GM19035 (cell line): ENCODE measurements around the gene ZDHHC7.
"Not testable (repeated sequence)": the region's sequence is repeated elsewhere in the genome, so short reads cannot be mapped to it uniquely, and the experiment has no call there.

Source experiments
- ATAC-seq: cut with Tn5 transposase; IDR thresholded peaks from one replicate; pipeline ENCODE4 v1.9.1; 2021; ENCODE audit not compliant: unreplicated experiment

ZDHHC7 gene

DNA sequence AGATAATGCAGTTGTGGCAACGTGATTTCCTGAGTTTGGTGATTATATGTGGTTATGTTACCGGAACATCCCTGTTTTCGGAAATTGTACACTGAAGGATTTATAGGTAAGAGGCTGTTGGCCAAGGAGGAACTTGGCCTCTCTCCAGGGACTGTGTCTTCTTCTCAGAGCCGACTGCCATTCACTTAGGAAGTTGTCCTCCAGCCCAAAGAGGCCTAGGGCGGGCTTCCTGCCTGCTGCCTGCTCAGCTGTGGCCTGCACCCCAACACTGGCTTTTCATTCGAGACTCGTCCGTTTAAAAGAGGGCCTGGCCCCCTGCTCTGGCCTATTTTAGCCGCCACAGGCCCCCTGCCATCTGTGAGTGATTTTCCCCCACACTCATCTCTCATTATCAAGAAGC lies 64.3 kb downstream of the ZDHHC7 start:
- ATAC-seq: no peak

DNA sequence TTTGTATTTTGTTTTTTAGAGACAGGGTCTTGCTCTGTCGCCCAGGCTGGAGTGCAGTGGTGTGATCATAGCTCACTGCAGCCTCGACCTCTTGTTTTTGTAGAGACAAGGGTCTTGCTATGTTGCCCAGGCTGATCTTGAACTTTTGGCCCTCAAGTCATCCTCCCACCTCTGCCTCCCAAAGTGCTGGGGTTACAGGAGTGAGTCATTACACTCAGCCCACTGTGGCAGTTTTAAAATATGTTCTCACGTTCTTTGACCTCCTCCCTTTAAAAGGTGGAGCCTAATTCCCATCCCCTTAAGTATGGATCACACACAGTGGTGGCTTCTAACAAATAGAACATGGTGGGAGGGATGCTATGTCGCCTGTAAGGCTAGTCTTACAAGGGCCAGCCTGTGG lies 67.7 kb downstream of the ZDHHC7 start:
- ATAC-seq: no peak

- no peak for ATAC-seq
Observed at GRCh38 chr16:84942786-84943185, 68.5 kb downstream of the ZDHHC7 start.

GRCh38 chr16:84941921-84942320 lies 69.4 kb downstream of the ZDHHC7 start:
- no peak for ATAC-seq

- ATAC-seq: no peak
Observed at GRCh38 chr16:84940670-84941551, 70.4 kb downstream of the ZDHHC7 start.

DNA sequence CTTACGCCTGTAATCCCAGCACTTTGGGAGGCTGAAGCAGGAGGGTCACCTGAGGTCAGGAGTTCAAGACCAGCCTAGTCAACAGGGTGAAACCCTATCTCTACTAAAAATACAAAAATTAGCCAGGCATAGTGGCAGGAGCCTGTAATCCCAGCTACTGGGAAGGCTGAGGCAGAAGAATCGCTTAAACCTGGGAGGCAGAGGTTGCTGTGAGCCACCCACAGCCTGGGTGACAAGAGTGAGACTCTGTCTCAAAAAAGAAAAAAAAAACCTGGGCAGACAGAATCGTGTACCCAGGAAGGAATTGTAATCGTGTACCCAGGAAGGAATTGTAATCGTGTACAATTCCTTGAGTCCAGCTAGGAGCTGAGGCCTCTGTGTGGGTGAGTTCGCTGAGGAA lies 72.7 kb downstream of the ZDHHC7 start:
- not testable (repeated sequence) for ATAC-seq

- ATAC-seq: no peak
Observed at GRCh38 chr16:84937196-84938005, 73.9 kb downstream of the ZDHHC7 start.

DNA sequence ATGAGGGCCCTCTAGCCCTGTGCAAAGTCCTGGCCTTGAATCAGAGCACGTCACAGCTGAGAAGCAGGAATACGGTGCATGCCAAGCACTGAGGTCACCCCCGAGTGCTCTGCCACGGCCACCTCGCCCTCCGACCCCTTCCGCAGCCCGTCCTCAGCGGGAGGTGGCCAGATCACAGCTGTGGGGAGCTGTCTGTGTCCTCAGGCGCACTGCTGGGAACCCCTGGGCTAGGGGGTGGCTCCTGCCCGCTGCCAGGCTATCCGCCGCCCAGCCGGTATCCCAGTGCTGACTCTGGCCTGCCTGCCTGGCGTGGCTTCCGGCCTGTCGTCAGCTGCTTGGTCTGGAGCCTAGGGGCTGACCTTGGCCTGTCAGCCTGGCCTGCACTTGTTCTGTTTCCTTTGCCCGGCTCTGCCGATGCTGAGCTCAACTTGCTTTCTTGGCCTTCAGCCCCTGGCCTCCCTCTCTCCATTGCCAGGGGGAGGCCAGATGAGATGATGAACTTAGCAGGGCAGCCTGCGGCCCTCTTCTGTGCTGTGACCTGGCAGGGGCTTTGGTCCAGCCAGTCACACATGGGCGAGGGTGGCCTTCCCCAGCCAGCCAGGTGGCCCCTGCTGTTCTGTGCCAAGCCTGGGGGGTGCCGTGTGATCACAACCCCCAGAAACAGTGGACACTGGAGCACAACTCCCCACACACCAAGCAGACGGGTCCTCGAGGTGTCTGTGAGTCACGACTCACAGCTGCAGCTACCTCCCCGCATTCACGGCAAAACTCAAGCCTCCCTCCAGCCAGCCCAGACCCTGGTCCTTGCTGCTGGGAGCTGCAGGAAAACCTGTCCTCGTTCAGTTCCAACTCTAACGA lies 77.3 kb downstream of the ZDHHC7 start:
- no peak for ATAC-seq

- no peak for ATAC-seq
Observed at GRCh38 chr16:84932681-84933080, 78.7 kb downstream of the ZDHHC7 start.

DNA sequence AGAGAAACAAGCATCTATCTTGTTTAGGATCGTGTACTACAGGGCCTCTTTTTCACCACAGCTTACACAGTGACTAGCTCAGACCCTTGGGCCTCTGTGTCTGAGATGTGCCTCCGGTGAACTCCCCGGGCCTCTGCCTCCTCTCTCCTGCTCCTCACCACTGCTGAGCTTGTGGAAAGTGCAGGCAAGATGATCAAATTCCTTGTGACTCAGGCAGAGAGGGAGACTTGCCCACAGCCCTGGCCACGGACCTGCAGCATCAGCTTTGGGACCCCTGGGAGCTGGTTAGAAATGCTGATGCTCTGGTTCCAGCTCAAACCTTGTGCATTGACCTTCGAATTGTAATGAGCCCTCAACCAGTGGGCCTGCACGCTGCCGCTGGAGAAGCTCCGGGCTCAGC lies 79.8 kb downstream of the ZDHHC7 start:
- ATAC-seq: no peak

GRCh38 chr16:84931107-84931494 lies 80.2 kb downstream of the ZDHHC7 start:
- ATAC-seq: no peak

- ATAC-seq: no peak
Observed at GRCh38 chr16:84930298-84931106, 80.8 kb downstream of the ZDHHC7 start.

DNA sequence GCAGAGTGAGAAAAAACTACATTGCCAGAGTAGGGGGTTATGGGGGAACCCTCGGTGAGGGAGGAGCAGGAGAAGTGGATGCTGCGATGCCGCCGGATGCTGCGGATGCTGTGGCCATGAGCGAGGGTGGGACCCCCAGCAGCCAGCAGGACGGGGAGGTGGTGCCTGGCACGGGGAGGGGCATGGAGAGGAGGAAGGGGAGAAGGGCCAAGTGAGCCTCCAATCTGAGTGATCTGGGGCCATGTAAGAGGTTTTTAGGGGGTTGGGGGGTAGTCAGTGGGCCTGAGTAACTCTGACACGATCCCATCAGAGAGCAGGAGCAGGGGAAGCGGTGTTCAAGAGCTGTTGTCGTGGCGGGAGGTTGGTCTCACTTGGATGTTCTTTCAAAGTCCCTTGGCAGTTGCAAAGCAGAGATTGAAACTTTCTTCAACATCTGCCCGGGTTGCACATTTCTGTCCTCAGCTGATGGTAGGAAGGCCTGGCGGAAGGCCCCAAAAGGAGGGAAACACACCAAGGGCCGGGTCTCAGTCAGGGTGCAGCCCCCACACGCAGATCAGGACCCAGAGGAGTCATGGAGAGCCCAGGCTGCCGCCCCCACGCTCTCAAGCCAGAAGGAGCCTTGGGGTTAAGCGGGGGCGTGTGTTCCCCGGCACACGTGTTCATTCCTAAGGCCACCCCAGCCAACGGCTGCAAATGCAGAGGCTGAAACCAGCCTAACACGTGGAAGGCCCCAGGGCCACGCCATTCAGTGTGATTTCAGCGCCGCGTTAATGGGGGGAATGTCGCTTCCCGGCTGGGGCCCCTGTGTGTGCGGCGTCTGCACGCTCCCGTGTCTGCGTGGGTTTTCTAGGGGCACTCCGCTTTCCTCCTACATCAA lies 81.7 kb downstream of the ZDHHC7 start:
- no peak for ATAC-seq

GRCh38 chr16:84928679-84929420 lies 82.5 kb downstream of the ZDHHC7 start:
- no peak for ATAC-seq

DNA sequence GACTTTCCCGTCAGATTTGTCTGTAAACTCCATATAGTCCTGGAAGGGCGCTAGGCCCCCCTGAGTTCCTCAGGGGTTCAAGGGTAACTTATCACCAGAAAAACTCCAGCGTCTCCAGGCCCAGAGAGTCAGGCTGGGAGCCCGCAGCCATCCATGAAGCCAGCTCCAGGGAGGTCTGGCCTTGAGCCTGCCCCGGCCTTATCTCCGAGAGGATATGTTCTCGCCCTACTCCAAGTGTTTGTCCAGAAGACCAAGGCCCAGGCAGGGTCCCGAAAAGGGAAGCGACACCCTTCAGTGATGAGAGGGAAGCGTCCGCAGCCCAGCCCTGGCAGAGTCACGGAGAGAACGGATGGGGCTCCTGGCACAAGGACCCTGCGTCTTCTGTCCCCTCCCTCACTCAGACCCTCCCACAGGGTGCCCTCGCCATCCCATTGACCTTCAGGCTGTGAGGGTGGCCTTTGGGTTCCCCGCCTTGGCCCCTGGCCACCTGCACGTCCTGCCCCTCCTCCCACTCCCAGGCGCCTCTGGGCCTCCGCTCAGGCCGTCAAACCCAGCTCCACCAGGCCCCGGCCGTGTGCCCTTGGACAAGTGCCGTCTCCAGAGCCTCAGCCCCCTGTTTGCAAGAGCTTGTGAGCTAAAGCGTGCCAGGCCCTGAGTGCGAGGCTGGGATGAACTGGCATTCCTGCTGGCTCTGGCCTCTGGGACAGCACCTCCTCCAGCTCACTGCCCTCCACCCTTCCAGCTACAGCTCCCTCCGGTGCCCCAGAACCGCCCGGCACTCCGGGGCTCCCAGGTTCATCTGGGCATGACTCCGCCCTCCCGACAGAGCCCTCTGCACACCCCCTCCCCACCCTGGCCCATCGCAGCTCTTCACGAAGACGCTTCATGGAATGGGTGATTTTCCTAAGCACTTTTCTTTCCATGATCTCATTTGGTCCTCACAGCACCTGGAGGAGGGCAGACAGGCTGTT lies 83.4 kb downstream of the ZDHHC7 start:
- no peak for ATAC-seq

GRCh38 chr16:84926462-84926861 lies 84.9 kb downstream of the ZDHHC7 start:
- no peak for ATAC-seq

DNA sequence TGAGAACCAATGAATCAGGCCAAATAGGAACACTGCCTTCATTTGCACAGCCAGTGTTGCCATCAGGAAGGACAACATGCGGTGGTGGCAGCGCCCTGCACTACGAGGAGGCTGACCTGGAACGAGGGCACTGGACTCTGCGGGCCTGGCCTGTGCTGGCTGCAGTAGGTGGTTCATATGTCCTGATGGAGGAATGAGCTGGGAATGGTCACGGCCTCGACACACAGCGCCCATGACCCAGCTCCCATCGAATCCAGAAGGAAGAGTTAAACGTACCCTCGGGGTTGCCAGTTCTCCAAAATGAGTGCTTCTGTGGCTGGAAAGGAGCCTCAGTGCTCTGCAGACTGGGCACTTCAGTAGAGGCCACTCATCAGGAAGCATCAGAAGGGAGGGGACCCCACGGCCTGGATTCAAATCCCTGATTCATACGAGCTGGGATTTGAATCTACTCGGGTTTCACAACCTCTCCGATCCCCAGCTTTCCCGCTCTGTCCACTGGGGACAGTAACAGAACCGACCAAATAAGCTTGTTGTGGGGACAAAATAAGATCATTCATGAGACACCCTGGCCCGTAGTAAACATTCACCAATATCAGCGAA lies 85.5 kb downstream of the ZDHHC7 start:
- ATAC-seq: no peak
